Panc1 (cell line): ENCODE measurements around the gene GP9. TPM values are rescaled to one million over a fixed set of nuclear protein-coding genes. Genes with fewer than 3 reads are reported as not detected.

Experiments
- ATAC-seq: fragments of 200-7000 bp; cut with Tn5 transposase; 2 replicates; pipeline ENCODE4 v1.9.1; 2020; ENCODE audit warnings: mild to moderate bottlenecking, moderate library complexity
- BruUV-seq: library from RNA; stranded (reverse); fragments of 400-500 nt; replicated peaks from 2 replicates; lab custom pipeline; 2021; lab: Mats Ljungman, UMichigan
- CTCF ChIA-PET: fragments of 300-600 bp; sonication (Branson Sonifier 250); formaldehyde crosslinking; loops from one replicate; lab custom pipeline; 2022; ENCODE audit warnings: antibody characterized with exemption; lab: Charles Lee
- POLR2A ChIA-PET: fragments of 300-600 bp; sonication (Branson Sonifier 250); formaldehyde crosslinking; loops from one replicate; lab custom pipeline; 2022; ENCODE audit warnings: antibody characterized with exemption; lab: Charles Lee
- DNase-seq: peaks from one replicate; pipeline ENCODE4 v3.0.0-alpha.2; 2010; ENCODE audit warnings: low read depth, low spot score
- H3K27ac ChIP-seq: 2 replicates; pipeline ENCODE4 v1.5.1; 2011; ENCODE audit warnings: mild to moderate bottlenecking, low read length, inconsistent platforms
- H3K27me3 ChIP-seq: fragments of 200-500 bp; sonication (Bioruptor generic); 2 replicates; pipeline ENCODE4 v1.6.0; 2014; ENCODE audit warnings: low read length, inconsistent platforms; ENCODE audit not compliant: control insufficient read depth, insufficient read depth
- H3K36me3 ChIP-seq: fragments of 200-500 bp; sonication (Bioruptor generic); 2 replicates; pipeline ENCODE4 v1.5.1; 2014; ENCODE audit warnings: inconsistent platforms, mild to moderate bottlenecking, low read length, moderate library complexity; ENCODE audit not compliant: control insufficient read depth, insufficient read depth
- H3K4me1 ChIP-seq: 2 replicates; pipeline ENCODE4 v1.5.1; 2011; ENCODE audit warnings: inconsistent platforms, mild to moderate bottlenecking, low read length, moderate library complexity; ENCODE audit not compliant: control insufficient read depth, insufficient read depth
- H3K4me3 ChIP-seq, 2 experiments: 2 replicates each; pipeline ENCODE4 v1.5.1; 2011 to 2012; ENCODE audit warnings: low read depth in 2 of 2, low read length in 2 of 2, mild to moderate bottlenecking in 2 of 2, inconsistent platforms in 1 of 2, moderate library complexity in 1 of 2
- H3K9me3 ChIP-seq: fragments of 200-500 bp; sonication (Bioruptor generic); 2 replicates; pipeline ENCODE4 v1.5.1; 2014; ENCODE audit warnings: low read depth, mild to moderate bottlenecking, inconsistent platforms, low read length, moderate library complexity; ENCODE audit not compliant: control insufficient read depth, insufficient read depth
- POLR2AphosphoS5 ChIP-seq: IDR thresholded peaks from 2 replicates; pipeline ENCODE4 v1.6.1; 2012; ENCODE audit warnings: mild to moderate bottlenecking, low read depth, low read length, moderate library complexity
- SIN3A ChIP-seq: IDR thresholded peaks from 2 replicates; pipeline ENCODE4 v1.6.1; 2012; ENCODE audit warnings: low read depth, mild to moderate bottlenecking, low read length, moderate library complexity, borderline replicate concordance; ENCODE audit not compliant: insufficient read depth
- TCF7L2 ChIP-seq: IDR thresholded peaks from 2 replicates; pipeline ENCODE4 v1.6.1; 2011; ENCODE audit warnings: mild to moderate bottlenecking, low read depth, low read length, inconsistent platforms
- in situ Hi-C: cut with HindIII; loops from 2 replicates; pipeline ENCODE4 v1.10.0; 2016; ENCODE audit warnings: low sequenced_read_pairs, low pct_unique_long_range_greater_than_20kb
- intact Hi-C: fragments of 100-400 bp; cut with micrococcal nuclease; formaldehyde crosslinking; loops from one replicate; pipeline ENCODE4 v1.10.0; 2022; ENCODE audit not compliant: unreplicated experiment
- total RNA-seq: library from RNA; stranded (reverse); gene quantifications from one replicate; pipeline ENCODE4 v1.2.1, GENCODE V29; 2021; ENCODE audit not compliant: unreplicated experiment
- TF ChIP-seq, protein P1 (sequence below), 2 experiments: IDR thresholded peaks; 2 replicates each; pipeline ENCODE4 v1.6.1; 2011 to 2012; ENCODE audit warnings: low read depth in 2 of 2, control low read depth in 1 of 2, low read length in 1 of 2, mild to moderate bottlenecking in 1 of 2, moderate library complexity in 1 of 2; ENCODE audit not compliant: insufficient read depth in 1 of 2
- TF ChIP-seq, protein P2 (sequence below): fragments of 450-650 bp; IDR thresholded peaks from 2 replicates; pipeline ENCODE4 v1.5.1; 2017; ENCODE audit warnings: mild to moderate bottlenecking

Gene GP9
- total RNA-seq, 1 experiment from 2014 or later = not detected

DNA sequence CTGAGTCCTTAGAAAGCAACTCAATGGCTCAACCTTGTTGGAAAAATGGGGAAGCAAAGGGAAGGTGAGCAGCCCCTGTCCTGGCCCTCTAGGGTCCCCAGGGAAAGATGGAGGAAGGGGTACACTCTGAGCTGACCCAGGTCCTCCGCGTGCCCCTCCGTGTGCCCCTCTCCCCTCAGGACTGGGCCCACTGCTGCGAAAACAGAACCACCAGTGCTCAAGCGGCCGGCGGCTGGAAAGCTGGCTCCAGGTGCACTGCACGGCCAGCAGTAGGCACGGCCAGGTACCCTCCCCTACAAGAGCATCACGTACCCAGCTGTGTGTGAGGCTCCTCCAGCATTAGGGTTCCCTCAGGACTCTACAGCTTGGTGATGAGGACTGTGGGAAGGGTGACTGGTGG lies 34.7 kb downstream of the GP9 start:
- DNase-seq = no peak
- ATAC-seq = no peak
- ChIA-PET POLR2A (no interaction called here), CTCF (no interaction called here)
- TF ChIP-seq, protein P1, sequence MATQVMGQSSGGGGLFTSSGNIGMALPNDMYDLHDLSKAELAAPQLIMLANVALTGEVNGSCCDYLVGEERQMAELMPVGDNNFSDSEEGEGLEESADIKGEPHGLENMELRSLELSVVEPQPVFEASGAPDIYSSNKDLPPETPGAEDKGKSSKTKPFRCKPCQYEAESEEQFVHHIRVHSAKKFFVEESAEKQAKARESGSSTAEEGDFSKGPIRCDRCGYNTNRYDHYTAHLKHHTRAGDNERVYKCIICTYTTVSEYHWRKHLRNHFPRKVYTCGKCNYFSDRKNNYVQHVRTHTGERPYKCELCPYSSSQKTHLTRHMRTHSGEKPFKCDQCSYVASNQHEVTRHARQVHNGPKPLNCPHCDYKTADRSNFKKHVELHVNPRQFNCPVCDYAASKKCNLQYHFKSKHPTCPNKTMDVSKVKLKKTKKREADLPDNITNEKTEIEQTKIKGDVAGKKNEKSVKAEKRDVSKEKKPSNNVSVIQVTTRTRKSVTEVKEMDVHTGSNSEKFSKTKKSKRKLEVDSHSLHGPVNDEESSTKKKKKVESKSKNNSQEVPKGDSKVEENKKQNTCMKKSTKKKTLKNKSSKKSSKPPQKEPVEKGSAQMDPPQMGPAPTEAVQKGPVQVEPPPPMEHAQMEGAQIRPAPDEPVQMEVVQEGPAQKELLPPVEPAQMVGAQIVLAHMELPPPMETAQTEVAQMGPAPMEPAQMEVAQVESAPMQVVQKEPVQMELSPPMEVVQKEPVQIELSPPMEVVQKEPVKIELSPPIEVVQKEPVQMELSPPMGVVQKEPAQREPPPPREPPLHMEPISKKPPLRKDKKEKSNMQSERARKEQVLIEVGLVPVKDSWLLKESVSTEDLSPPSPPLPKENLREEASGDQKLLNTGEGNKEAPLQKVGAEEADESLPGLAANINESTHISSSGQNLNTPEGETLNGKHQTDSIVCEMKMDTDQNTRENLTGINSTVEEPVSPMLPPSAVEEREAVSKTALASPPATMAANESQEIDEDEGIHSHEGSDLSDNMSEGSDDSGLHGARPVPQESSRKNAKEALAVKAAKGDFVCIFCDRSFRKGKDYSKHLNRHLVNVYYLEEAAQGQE (IDR thresholded peaks at IDR 0.05; ENCODE audit: insufficient read depth in 1 of 2, low read depth in 2 of 2, low read length in 1 of 2) = no peak
- TF ChIP-seq POLR2AphosphoS5 = no peak
- Histone ChIP-seq H3K4me3 (no peak overlapping the region), H3K4me1 (no peaks in the 10 kb centered on the region), H3K9me3 (no peaks in the 10 kb centered on the region), H3K27me3 (no peaks in the 10 kb centered on the region), H3K27ac (no peak overlapping the region), H3K36me3 (no peaks in the 10 kb centered on the region)
- in situ Hi-C loops = no loop called here
- intact Hi-C loops = no loop called here
- no TSS peak for BruUV-seq

DNA sequence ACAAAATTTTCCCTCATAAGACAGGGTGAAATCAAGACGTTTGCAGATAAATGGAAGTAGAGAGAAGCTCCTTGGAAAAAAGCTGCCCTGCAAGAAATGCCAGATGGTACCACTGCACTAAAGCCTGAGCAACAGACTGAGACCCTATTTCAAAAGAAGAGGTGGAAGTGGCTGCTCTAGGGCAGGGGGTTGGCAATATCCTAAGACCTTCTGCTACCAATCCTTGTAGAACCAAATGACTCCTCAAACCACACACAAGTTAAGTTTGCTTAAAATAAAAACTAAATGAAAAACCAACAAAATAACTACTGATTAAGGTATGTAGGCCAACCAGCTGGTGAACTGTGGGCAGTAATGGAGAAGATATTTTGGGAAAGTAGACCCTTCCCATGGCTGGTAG lies 39.7 kb downstream of the GP9 start:
- ChIA-PET POLR2A (no interaction called here), CTCF (no interaction called here)
- Histone ChIP-seq H3K9me3 (no peaks in the 10 kb centered on the region), H3K4me3 (no peak overlapping the region), H3K4me1 (no peaks in the 10 kb centered on the region), H3K36me3 (no peaks in the 10 kb centered on the region), H3K27ac (no peak overlapping the region), H3K27me3 (no peaks in the 10 kb centered on the region)
- no peak for ATAC-seq
- TF ChIP-seq, protein P1 (IDR thresholded peaks at IDR 0.05; ENCODE audit: insufficient read depth in 1 of 2, low read depth in 2 of 2, low read length in 1 of 2) = no peak
- TF ChIP-seq POLR2AphosphoS5 (no peak), TCF7L2 (no peak), SIN3A (no peak)
- TF ChIP-seq, protein P2, sequence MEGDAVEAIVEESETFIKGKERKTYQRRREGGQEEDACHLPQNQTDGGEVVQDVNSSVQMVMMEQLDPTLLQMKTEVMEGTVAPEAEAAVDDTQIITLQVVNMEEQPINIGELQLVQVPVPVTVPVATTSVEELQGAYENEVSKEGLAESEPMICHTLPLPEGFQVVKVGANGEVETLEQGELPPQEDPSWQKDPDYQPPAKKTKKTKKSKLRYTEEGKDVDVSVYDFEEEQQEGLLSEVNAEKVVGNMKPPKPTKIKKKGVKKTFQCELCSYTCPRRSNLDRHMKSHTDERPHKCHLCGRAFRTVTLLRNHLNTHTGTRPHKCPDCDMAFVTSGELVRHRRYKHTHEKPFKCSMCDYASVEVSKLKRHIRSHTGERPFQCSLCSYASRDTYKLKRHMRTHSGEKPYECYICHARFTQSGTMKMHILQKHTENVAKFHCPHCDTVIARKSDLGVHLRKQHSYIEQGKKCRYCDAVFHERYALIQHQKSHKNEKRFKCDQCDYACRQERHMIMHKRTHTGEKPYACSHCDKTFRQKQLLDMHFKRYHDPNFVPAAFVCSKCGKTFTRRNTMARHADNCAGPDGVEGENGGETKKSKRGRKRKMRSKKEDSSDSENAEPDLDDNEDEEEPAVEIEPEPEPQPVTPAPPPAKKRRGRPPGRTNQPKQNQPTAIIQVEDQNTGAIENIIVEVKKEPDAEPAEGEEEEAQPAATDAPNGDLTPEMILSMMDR = no peak
- in situ Hi-C loops = no loop called here
- intact Hi-C loops = no loop called here
- no TSS peak for BruUV-seq
- DNase-seq = no peak
